ENCODE measurements around the gene GLDN. TPM values are rescaled to one million over a fixed set of nuclear protein-coding genes. Genes with fewer than 3 reads are reported as not detected.

Gene GLDN
- total and polyA plus RNA-seq, 8 donors, result 0.23 to 16.8 (median 0.68) TPM; not detected in 2

DNA sequence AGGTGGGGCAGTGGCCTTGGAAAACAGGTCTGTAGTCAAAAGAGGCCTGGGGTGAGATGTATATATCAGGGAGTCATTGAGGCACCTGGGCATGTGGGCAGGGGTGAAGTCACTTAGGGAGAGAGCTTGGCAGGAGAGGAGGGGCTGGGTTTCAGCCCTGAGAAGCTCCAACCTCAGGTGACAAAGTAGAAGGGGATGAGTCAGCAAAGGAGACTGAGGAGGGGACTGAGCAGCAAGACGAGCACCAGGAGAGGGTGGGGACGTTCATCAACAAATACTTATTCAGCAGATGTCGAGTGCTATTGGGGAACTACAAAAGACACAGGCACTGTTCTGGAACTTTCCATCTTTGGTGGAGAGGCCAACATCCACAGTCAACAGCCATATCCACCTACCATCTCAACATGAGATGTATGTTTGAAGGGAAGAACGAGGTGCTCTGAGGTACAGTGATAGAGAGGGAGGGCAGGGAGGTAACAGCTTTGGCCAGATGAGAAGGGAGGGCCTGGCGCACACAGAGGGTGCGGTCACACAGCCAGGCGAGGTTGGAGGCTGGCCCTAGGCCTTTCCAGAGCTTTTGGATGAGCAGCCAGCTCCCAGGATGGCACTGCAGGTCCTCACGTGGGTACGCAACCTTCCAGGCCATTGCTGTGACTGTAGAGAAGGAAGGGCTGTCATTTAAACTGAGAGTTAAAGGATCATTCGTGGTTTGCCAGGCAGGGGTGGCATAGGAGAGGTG, 45.7 kb downstream of the GLDN start:
- intact Hi-C loops (cut with DNase I), result loop anchor here in 2 of 3 donors (10.0 kb wide), 2 partner anchors 102 to 222 kb away; no protein-coding TSS in a partner anchor
- FAIRE-seq (no peak), ATAC-seq (no peak), DNase-seq (no peak)
- TF ChIP-seq, protein P1, sequence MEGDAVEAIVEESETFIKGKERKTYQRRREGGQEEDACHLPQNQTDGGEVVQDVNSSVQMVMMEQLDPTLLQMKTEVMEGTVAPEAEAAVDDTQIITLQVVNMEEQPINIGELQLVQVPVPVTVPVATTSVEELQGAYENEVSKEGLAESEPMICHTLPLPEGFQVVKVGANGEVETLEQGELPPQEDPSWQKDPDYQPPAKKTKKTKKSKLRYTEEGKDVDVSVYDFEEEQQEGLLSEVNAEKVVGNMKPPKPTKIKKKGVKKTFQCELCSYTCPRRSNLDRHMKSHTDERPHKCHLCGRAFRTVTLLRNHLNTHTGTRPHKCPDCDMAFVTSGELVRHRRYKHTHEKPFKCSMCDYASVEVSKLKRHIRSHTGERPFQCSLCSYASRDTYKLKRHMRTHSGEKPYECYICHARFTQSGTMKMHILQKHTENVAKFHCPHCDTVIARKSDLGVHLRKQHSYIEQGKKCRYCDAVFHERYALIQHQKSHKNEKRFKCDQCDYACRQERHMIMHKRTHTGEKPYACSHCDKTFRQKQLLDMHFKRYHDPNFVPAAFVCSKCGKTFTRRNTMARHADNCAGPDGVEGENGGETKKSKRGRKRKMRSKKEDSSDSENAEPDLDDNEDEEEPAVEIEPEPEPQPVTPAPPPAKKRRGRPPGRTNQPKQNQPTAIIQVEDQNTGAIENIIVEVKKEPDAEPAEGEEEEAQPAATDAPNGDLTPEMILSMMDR (IDR thresholded peaks at IDR 0.05), result no peak
- no peaks in the 10 kb centered on the region for H3K27me3 ChIP-seq
- no peaks in the 10 kb centered on the region for H3K9me3 ChIP-seq
- no peaks in the 10 kb centered on the region for H3K4me1 ChIP-seq
- WGBS, 2 donors, result 76 to 83% methylated on average over 10 of the region's 10 CpGs
- no peak overlapping the region for H3K4me3 ChIP-seq
- no peaks in the 10 kb centered on the region for H3K36me3 ChIP-seq
- H3K27ac ChIP-seq, result no peak overlapping the region

GRCh38 chr15:51387699-51388041, 46.2 kb downstream of the GLDN start:
- DNase-seq, result no peak
- Histone ChIP-seq H3K9me3 (no peaks in the 10 kb centered on the region), H3K27me3 (no peaks in the 10 kb centered on the region), H3K4me1 (no peaks in the 10 kb centered on the region), H3K4me3 (no peak overlapping the region), H3K36me3 (no peaks in the 10 kb centered on the region), H3K27ac (no peak overlapping the region)
- TF ChIP-seq, protein P1 (IDR thresholded peaks at IDR 0.05), result no peak
- ATAC-seq, result no peak
- 97 to 98% methylated on average over 3 of the region's 3 CpGs for WGBS, 2 donors
- FAIRE-seq, result no peak
- intact Hi-C loops (cut with DNase I), result loop anchor here in 2 of 3 donors (10.0 kb wide), 2 partner anchors 103 to 223 kb away; no protein-coding TSS in a partner anchor

- 92 to 97% methylated on average over 7 of the region's 7 CpGs for WGBS, 2 donors
- intact Hi-C loops (cut with DNase I), result loop anchor here in 2 of 3 donors (10.0 kb wide), 2 partner anchors 104 to 224 kb away; no protein-coding TSS in a partner anchor
These were observed 47.3 kb downstream of the GLDN start for GRCh38 chr15:51388726-51389125.

GRCh38 chr15:51390241-51390965, 48.9 kb downstream of the GLDN start:
- no peaks in the 10 kb centered on the region for H3K9me3 ChIP-seq
- H3K36me3 ChIP-seq, result no peaks in the 10 kb centered on the region
- H3K4me3 ChIP-seq, result no peak overlapping the region
- TF ChIP-seq, protein P1 (IDR thresholded peaks at IDR 0.05), result no peak
- DNase-seq (no peak), ATAC-seq (no peak), FAIRE-seq (no peak)
- intact Hi-C loops (cut with DNase I), result loop anchor here in 1 of 3 donors (5.0 kb wide), 1 partner anchor 48 kb away; the partner anchor contains the start of gene GLDN
- WGBS, 2 donors, result 76% methylated on average over 7 of the region's 7 CpGs
- no peaks in the 10 kb centered on the region for H3K27me3 ChIP-seq
- H3K4me1 ChIP-seq, result no peaks in the 10 kb centered on the region
- H3K27ac ChIP-seq, result no peak overlapping the region

More at GRCh38 chr15:51388726-51389125, 47.3 kb downstream of the GLDN start:
- no peaks in the 10 kb centered on the region for H3K36me3 ChIP-seq
- FAIRE-seq (no peak), DNase-seq (no peak), ATAC-seq (no peak)
- no peak overlapping the region for H3K4me3 ChIP-seq
- H3K4me1 ChIP-seq, result no peaks in the 10 kb centered on the region
- TF ChIP-seq, protein P1 (IDR thresholded peaks at IDR 0.05), result no peak
- no peaks in the 10 kb centered on the region for H3K9me3 ChIP-seq
- no peaks in the 10 kb centered on the region for H3K27me3 ChIP-seq
- H3K27ac ChIP-seq, result no peak overlapping the region

All from pancreas (tissue), 10 donors.